ENCODE data around the gene NSMCE3. TPM values are rescaled to one million over a fixed set of nuclear protein-coding genes. Genes with fewer than 3 reads are reported as not detected.
A peak's percentile ranks its signal among the peaks of the same experiment; 100 is the strongest.
"Not testable (repeated sequence)": the region's sequence is repeated elsewhere in the genome, so short reads cannot be mapped to it uniquely, and the experiment has no call there.

Gene NSMCE3
- total RNA-seq, 1 donor from 2014 or later = 8.1 TPM

DNA sequence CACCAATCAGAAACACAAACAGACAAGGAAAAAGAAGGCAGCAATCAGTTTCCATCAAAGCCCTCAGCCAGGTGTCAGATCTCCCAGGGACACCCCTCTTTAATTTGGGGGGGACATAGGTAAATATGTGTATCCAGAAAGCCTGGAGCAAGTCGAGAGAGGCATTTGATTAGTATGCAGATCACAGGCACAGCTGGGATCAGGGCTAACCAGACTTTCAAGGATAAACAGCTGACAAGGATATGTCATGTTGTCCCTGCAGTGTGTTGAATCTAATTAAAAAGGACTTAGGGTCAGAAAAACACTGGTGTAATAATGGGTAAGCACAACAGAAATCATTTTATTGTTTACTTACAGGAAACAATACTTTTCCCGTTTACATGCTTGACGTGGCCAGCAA lies 30.2 kb downstream of the NSMCE3 start:
- TF ChIP-seq, protein P1, sequence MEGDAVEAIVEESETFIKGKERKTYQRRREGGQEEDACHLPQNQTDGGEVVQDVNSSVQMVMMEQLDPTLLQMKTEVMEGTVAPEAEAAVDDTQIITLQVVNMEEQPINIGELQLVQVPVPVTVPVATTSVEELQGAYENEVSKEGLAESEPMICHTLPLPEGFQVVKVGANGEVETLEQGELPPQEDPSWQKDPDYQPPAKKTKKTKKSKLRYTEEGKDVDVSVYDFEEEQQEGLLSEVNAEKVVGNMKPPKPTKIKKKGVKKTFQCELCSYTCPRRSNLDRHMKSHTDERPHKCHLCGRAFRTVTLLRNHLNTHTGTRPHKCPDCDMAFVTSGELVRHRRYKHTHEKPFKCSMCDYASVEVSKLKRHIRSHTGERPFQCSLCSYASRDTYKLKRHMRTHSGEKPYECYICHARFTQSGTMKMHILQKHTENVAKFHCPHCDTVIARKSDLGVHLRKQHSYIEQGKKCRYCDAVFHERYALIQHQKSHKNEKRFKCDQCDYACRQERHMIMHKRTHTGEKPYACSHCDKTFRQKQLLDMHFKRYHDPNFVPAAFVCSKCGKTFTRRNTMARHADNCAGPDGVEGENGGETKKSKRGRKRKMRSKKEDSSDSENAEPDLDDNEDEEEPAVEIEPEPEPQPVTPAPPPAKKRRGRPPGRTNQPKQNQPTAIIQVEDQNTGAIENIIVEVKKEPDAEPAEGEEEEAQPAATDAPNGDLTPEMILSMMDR (conservative IDR thresholded peaks at IDR 0.05; ENCODE audit: low read depth, low read length) = no peak
- H3K4me3 ChIP-seq (ENCODE audit: low read depth, low read length) = no peak overlapping the region
- DNase-seq (ENCODE audit: low read depth) = no peak

DNA sequence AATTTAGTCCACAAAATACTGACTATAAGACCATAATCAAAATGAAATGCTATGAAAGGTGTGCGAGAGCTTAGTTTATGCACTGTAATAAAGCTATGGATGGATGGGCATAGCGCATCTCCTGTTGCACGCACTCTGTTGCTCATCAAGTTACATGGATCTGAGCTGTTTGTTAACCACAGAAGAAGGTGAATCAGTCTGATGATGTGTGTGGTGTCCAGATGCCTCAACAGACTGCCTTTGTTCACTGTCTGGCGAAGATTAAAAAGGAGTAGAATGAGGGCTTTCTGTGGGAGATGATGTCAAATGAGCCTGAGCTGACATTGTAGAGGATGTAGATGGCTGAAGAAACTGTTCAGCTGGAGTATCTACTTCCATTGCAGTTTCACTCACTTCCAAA lies 36.1 kb downstream of the NSMCE3 start:
- DNase-seq (ENCODE audit: low read depth) = peak; percentile 42
- TF ChIP-seq, protein P1 (conservative IDR thresholded peaks at IDR 0.05; ENCODE audit: low read depth, low read length) = no peak

GRCh38 chr15:29226436-29227208 lies 43.0 kb downstream of the NSMCE3 start:
- TF ChIP-seq, protein P1 (conservative IDR thresholded peaks at IDR 0.05; ENCODE audit: low read depth, low read length) = no peak
- no peak overlapping the region for H3K4me3 ChIP-seq (ENCODE audit: low read depth, low read length)
- no peak for DNase-seq (ENCODE audit: low read depth)

More for the DNA sequence above, 36.1 kb downstream of the NSMCE3 start:
- H3K4me3 ChIP-seq (ENCODE audit: low read depth, low read length) = no peak overlapping the region

DNA sequence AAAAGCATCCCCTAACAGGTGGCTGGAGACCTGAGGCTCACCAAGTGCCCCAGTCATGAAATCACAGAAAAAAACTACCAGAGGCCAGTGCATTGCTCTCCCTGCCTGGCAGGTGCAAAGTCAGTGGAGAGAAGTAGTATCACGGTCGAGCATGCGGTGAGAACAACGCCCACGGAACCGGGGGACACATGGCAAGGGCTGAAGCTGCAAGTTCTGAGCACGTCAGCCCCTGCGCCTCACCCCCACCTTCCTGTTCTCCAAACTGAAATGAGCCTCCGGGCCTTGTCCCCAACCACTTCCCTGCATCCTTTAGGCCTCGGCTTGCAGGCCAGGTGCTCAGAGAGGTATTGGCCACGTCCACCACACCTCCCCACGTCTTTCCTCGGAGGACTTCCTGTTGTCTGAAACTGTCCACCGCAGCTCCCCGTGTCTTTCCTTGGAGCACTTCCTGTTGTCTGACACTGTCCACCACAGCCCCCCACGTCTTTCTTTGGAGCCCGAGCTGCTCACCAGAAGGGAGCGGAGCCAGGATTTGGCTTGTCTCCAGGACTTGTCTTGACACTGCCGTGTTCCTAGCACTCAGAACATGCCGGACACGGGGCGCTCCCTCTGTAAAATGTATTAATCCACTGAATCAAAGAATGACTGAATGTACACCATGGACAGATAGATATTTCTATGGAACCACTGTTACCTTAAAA lies 43.9 kb downstream of the NSMCE3 start:
- DNase-seq (ENCODE audit: low read depth) = no peak
- TF ChIP-seq, protein P1 (conservative IDR thresholded peaks at IDR 0.05; ENCODE audit: low read depth, low read length) = no peak
- no peak overlapping the region for H3K4me3 ChIP-seq (ENCODE audit: low read depth, low read length)

- H3K4me3 ChIP-seq (ENCODE audit: low read depth, low read length); DNase-seq (ENCODE audit: low read depth): not testable (repeated sequence)
These were observed 44.6 kb downstream of the NSMCE3 start for GRCh38 chr15:29224987-29225363.

DNA sequence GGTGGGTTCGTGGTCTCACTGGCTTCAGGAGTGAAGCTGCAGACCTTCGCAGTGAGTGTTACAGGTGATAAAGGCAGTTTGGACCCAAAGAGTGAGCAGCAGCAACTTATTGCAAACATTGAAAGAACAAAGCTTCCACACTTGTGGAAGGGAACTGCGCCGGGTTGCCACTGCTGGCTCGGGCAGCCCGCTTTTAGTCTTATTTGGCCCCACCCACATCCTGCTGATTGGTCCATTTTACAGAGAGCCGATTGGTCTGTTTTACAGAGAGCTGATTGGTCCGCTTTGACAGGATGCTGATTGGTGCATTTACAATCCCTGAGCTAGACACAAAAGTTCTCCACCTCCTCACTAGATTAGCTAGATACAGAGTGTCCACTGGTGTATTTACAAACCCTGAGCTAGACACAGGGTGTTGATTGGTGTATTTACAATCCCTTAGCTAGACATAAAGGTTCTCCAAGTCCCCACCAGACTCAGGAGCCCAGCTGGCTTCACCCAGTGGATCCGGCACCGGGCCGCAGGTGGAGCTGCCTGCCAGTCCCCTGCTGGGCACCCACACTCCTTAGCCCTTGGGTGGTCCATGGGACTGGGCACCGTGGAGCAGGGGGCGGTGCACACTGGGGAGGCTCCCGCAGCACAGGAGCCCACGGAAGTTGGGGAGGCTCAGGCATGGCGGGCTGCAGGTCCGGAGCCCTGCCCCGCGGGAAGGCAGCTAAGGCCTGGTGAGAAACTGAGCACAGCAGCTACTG lies 45.2 kb downstream of the NSMCE3 start:
- not testable (repeated sequence) for H3K4me3 ChIP-seq (ENCODE audit: low read depth, low read length); DNase-seq (ENCODE audit: low read depth)

DNA sequence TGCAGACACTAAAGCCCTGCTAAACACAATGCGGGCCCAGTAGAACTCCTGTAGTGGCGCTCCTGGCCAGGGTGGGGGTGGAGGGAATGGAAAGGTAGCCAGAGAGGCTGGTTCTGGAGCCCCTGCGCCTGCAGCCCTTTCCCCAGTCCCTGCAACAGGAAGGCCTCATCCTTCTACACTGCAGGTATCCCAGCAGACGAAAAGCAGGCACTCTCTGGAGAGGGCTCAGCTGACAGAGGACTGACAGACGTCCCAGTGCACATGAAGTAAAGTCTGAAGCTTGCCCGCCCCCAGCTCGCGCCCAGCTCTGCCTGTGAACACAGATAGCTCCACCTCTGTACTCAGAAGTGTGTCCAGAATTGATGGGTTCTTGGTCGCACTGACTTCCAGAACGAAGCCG lies 46.0 kb downstream of the NSMCE3 start:
- TF ChIP-seq, protein P1 (conservative IDR thresholded peaks at IDR 0.05; ENCODE audit: low read depth, low read length) = no peak
- no peak for DNase-seq (ENCODE audit: low read depth)
- H3K4me3 ChIP-seq (ENCODE audit: low read depth, low read length) = no peak overlapping the region
